ENCODE data around the gene CHST8.

Gene CHST8

GRCh38 chr19:33730858-33731607, 109.3 kb downstream of the CHST8 start:
- no peak for DNase-seq

- DNase-seq = no peak
Observed at GRCh38 chr19:33731881-33732280, 110.1 kb downstream of the CHST8 start.

GRCh38 chr19:33734913-33735312, 113.2 kb downstream of the CHST8 start:
- DNase-seq = peak in 22 of 56 donors; percentile 7 to 61 (median 22)

GRCh38 chr19:33736158-33736557, 114.4 kb downstream of the CHST8 start:
- DNase-seq = no peak

GRCh38 chr19:33736787-33737186, 115.0 kb downstream of the CHST8 start:
- DNase-seq = no peak

GRCh38 chr19:33737681-33738371, 116.1 kb downstream of the CHST8 start:
- peak in 4 of 56 donors; percentile 5 to 22 (median 10) for DNase-seq

GRCh38 chr19:33740811-33741396, 119.2 kb downstream of the CHST8 start:
- peak in 3 of 56 donors; percentile 1 to 34 (median 25) for DNase-seq

GRCh38 chr19:33745297-33745696, 123.5 kb downstream of the CHST8 start:
- DNase-seq = no peak

GRCh38 chr19:33746159-33746558, 124.4 kb downstream of the CHST8 start:
- DNase-seq = peak in 14 of 56 donors; percentile 5 to 54 (median 18)

GRCh38 chr19:33747273-33747672, 125.5 kb downstream of the CHST8 start:
- no peak for DNase-seq

- DNase-seq = no peak
Observed at GRCh38 chr19:33748231-33748630, 126.5 kb downstream of the CHST8 start.

- DNase-seq = no peak
Observed at GRCh38 chr19:33749016-33749415, 127.3 kb downstream of the CHST8 start.

- no peak for DNase-seq
Observed at GRCh38 chr19:33749619-33750175, 127.9 kb downstream of the CHST8 start.

- no peak for DNase-seq
Observed at GRCh38 chr19:33750587-33751435, 129.1 kb downstream of the CHST8 start.

GRCh38 chr19:33751436-33751770, 129.7 kb downstream of the CHST8 start:
- DNase-seq = no peak

- peak in 11 of 56 donors; percentile 6 to 57 (median 22) for DNase-seq
Observed at GRCh38 chr19:33752018-33752800, 130.5 kb downstream of the CHST8 start.

GRCh38 chr19:33752945-33753344, 131.2 kb downstream of the CHST8 start:
- no peak for DNase-seq

GRCh38 chr19:33754361-33754760, 132.6 kb downstream of the CHST8 start:
- DNase-seq = no peak

- DNase-seq = peak in 5 of 56 donors; percentile 25 to 36 (median 30)
Observed at GRCh38 chr19:33755099-33756035, 133.6 kb downstream of the CHST8 start.
